PC-9 (cell line): ENCODE data around the gene TRIM40.

Source experiments
- EZH2 ChIP-seq: fragments of 200-600 bp; sonication (generic); IDR thresholded peaks from 2 replicates; pipeline ENCODE4 v1.8.0; 2017; ENCODE audit warnings: antibody characterized with exemption, low read depth
- TF ChIP-seq, protein P1 (sequence below): fragments of 200-600 bp; sonication (generic); conservative IDR thresholded peaks from 2 replicates; pipeline ENCODE4 v1.6.1; 2017; ENCODE audit warnings: mixed run types, antibody characterized with exemption, mild to moderate bottlenecking, moderate library complexity

DNA sequence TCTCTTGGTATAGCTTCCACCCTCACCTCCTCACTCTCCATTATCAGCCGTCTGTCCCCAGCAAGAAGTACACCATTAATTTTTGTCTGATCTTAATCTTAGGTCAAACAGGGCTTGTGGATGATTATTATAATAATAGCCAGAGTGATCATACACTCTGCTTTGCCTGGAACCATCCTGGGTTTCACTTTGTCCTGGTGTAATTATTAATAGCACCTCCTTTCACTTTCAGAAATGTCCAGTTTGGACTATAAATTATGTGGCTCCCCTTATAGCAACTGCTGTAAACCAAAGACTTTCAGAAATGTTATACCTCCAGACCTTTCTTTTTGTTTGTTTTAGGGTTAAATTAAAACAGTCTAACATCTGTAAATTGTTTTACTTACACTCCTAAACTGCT, 22.1 kb upstream of the TRIM40 start:
- TF ChIP-seq, protein P1, sequence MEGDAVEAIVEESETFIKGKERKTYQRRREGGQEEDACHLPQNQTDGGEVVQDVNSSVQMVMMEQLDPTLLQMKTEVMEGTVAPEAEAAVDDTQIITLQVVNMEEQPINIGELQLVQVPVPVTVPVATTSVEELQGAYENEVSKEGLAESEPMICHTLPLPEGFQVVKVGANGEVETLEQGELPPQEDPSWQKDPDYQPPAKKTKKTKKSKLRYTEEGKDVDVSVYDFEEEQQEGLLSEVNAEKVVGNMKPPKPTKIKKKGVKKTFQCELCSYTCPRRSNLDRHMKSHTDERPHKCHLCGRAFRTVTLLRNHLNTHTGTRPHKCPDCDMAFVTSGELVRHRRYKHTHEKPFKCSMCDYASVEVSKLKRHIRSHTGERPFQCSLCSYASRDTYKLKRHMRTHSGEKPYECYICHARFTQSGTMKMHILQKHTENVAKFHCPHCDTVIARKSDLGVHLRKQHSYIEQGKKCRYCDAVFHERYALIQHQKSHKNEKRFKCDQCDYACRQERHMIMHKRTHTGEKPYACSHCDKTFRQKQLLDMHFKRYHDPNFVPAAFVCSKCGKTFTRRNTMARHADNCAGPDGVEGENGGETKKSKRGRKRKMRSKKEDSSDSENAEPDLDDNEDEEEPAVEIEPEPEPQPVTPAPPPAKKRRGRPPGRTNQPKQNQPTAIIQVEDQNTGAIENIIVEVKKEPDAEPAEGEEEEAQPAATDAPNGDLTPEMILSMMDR = no peak
- TF ChIP-seq EZH2 = no peak
